HG03175 (cell line): ENCODE measurements around the gene MRPS31.
"Not testable (repeated sequence)": the region's sequence is repeated elsewhere in the genome, so short reads cannot be mapped to it uniquely, and the experiment has no call there.

Experiments used
- ATAC-seq: cut with Tn5 transposase; IDR thresholded peaks from one replicate; pipeline ENCODE4 v1.9.1; 2021; ENCODE audit warnings: mild to moderate bottlenecking, moderate library complexity; ENCODE audit not compliant: unreplicated experiment

The MRPS31 gene

GRCh38 chr13:40764587-40765403, 6.2 kb downstream of the MRPS31 start:
- ATAC-seq = no peak

DNA sequence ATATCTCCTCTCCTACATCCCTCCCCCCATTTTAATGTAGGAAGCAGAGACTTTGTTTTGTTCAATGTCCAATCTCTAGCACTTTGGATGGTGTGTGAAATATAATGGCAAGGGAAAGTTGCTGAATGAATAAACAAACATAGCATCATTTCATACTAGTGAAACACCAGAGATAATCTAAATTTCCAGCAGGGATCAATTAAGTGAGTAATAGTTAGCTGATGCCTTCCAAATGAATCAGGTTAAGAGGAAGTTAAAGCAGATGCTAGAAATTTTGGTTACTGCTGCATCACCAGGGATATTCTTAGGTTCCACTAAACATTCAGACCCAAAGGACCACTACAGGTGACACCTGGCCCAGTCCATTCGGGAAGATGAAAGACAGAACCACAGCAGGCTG, 8.1 kb downstream of the MRPS31 start:
- no peak for ATAC-seq

DNA sequence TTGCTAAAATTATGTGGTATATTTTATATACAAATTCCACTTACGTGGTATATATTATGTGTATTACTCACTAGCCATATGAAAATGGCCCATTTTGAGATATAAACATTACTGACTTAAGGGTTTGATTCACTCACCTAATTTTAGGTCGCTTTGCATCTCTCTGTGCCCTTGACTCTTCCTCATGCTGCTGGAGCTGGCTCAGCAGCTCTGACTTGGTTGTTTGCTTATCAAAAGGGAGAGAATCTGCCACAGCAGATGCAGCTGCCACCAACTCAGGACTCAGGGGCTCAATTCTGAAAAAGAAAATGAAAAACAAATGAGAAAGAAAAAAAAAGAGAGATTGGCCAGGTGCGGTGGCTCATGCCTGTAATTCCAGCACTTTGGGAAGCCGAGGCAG, 12.2 kb downstream of the MRPS31 start:
- ATAC-seq = no peak

DNA sequence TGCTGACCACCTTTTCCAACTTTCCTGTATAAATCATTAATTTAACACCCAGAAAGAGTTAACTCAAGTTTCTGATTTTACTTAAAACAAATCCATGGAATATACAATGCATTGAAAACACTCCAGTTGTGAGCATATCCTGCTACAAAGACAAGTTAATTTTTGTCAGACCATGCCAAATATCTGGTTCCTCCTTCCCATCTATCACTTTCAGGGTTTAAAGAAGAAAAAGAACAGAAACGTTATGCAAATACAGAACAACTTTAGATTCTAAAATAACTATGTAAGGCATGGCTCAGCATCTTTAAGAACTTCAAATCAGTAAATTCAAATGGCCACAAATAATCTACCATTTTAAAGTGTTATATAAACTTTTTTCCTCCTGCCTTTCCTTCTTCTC, 14.9 kb downstream of the MRPS31 start:
- ATAC-seq = peak; percentile 52

- no peak for ATAC-seq
These were observed 15.8 kb downstream of the MRPS31 start for GRCh38 chr13:40755082-40755700.

- no peak for ATAC-seq
These were observed 21.7 kb downstream of the MRPS31 start for GRCh38 chr13:40749327-40749726.

GRCh38 chr13:40735232-40735548, 35.8 kb downstream of the MRPS31 start:
- ATAC-seq = not testable (repeated sequence)

DNA sequence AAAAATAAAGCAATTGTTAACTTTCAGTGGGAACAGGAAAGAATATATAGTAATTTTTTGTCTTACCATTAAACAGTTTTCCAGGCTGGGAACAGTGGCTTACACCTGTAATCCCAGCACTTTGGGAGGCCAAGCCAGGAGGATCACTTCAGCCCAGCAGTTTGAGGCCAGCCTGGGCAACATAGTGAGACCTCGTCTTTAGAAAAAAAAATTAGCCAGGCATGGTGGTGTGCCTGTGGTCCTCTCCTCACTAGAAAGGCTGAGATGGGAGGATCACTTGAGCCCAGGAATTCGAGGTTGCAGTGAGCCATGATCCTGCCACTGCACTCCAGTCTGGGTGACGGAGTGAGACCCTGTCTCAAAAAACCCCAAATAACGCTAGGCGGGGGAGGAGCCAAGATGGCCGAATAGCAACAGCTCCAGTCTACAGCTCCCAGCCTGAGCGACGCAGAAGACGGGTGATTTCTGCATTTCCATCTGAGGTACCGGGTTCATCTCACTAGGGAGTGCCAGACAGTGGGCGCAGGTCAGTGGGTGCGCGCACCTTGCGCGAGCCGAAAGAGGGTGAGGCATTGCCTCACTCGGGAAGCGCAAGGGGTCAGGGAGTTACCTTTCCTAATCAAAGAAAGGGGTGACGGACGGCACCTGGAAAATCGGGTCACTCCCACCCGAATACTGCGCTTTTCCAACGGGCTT, 36.3 kb downstream of the MRPS31 start:
- ATAC-seq = not testable (repeated sequence)

- ATAC-seq = no peak
These were observed 38.3 kb downstream of the MRPS31 start for GRCh38 chr13:40732658-40733057.

DNA sequence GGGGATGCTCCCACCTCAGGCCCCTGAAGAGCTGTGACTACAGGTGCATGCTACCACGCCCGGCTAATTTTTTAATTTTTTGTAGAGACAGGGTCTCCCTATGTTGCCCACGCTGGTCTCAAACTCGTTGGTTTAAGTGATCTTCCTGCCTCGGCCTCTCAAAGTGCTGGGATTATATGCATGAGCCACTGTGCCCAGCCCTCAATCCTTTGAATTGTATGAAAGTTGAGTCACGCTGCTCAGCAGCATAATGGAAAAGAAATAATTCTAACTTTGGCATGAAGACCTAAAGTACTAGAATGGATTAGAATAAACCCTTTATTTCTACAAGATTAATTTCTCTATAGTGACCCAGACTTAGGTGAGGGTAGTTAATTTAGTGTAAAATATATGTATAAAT, 42.4 kb downstream of the MRPS31 start:
- ATAC-seq = no peak

DNA sequence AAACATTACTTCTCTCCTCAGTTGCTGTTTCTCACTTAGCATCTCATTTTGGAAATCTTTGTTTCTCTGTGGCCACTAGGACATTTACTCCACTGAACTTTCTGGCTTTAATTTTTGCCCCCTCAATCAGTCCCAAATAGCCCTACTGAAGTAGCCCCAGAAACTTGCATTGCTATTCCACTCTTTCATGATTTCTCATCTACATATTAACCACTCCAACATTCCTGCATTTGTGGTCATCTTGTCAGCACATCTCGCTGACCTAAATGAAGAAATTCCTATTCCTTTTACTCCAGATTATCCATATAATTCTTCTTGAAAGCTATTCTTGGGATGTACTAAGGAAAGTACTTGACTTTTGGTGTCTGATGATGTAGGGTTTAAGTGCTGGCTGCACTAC, 56.6 kb downstream of the MRPS31 start:
- not testable (repeated sequence) for ATAC-seq

GRCh38 chr13:40706439-40706838, 64.6 kb downstream of the MRPS31 start:
- ATAC-seq = no peak

DNA sequence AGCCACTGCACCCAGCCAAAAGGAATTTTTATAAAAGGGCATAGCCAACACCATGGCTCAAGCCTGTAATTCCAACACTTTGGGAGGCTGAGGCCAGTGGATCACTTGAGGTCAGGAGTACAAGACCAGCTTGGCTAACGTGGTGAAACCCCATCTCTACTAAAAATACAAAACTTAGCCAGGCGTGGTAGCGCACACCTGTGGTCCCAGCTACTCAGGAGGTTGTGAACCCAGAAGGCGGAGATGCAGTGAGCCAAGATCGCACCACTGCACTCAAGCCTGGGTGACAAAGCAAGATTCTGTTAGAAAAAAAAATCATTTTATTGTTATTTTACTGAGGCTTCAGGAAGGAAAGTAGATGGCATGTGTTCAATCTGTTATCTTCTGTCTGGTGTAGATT, 73.3 kb downstream of the MRPS31 start:
- peak; percentile 73 for ATAC-seq

DNA sequence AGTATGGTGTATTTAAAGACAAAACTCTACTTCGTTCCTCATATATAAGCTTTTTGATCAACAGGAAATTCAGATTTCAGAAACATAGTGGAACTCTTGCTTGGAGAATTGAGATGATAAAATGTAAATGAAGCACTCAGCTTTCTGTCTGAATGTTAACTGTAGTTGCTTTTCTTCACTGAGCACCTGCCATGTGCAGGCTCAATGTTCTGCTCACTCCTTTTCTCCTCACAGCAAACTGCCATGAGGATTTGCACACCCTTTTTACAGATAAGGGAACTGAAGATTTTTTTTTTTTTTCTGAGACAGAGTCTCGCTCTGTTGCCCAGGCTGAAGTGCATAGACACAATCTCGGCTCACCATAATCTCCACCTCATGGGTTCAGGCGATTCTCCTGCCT, 76.6 kb downstream of the MRPS31 start:
- no peak for ATAC-seq

DNA sequence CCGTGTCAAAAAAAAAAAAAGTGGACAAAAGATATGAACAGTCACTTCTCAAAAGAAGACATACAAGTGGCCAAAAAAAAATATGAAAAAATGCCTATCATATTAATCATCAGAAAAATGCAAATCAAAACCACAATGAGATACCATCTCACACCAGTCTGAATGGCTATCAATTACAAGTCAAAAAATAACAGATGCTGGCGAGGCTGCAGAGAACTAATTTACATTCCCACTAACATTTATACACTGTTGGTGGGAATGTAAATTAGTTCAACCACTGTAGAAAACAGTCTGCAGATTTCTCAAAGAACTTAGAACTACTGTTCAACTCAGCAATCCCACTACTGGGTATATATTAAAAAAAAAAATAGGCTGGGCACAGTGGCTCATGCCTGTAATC, 78.0 kb downstream of the MRPS31 start:
- ATAC-seq = peak; percentile 49

DNA sequence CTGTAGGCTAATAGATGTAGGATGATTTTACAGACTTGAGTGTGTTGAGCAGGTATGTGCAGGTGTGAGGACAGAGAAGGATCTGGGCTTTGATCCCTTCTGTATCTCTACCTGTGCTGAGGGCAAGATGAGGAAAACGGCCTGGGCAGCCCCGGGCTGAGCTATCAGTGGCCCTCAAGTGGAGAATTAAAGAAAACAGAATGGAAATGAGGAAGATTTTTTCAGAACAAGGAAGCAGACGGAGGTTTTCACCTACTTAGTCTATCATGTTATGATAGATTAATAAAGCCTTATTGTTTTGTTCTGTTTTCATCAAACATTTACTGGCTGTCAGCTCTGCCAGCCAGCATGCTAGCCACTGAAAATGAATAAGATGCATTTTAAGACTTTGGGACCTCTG, 82.2 kb downstream of the MRPS31 start:
- no peak for ATAC-seq

GRCh38 chr13:40682449-40683240, 88.3 kb downstream of the MRPS31 start:
- ATAC-seq = no peak

DNA sequence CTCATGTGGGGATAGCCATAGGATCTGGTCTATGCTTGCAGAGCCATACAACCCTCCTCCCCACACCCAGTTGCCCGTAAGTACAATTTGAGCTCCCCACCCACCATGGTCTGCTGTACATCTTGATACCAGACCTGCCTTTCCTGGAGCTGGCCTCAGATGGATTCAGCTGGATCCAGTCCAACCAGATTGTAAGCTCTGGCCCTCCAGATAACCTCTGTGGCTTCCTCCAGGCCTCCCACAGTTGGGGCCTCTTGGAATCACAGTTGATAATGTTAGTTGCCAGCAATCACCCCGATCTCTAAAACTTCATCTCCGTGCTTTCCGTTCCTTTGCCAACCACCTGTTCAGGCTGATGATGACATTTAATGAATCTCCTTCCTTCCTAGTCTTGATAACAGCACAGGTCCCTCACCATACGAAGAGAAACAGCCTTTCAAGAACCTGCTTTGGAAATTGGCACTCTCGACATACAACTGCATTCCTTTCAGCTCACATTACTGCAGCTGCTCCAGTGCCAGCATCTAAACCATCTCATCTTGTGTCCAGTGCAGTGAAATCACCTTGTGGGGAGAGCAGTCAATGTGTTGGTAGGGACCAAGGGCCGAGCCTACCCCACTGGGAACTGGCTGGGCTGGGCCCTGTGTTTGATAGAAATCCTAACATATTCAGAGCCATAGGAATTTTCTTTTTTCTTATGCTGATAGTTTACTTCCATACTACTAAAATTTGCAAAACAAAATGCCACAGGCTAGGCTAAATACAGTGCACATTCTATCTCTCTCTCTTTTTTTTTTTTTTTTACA, 89.4 kb downstream of the MRPS31 start:
- no peak for ATAC-seq

GRCh38 chr13:40680659-40681323, 90.2 kb downstream of the MRPS31 start:
- ATAC-seq = no peak

GRCh38 chr13:40679480-40679985, 91.5 kb downstream of the MRPS31 start:
- ATAC-seq = no peak
